ENCODE data around the gene BPIFB3.
"Not testable (repeated sequence)": the region's sequence is repeated elsewhere in the genome, so short reads cannot be mapped to it uniquely, and the experiment has no call there.

BPIFB3 gene

DNA sequence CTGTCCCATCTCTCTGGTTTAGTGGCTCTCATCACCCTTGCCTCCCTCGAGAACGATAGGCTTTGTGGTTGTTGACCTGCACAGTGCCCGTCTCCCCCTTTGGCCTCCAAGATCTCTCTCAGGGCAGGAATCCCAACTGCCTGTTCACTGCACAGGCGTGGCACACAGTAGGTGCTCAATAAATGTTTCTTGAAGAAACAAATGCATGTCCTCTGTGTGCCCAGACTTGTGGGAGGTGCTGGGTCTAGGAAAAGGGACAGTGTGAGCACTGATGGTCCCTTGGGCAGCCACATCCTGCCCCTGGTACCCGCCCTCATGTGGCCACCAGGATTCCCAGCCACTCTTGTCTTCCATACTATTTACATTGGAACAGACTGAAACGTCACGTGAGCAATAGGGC, 24.8 kb upstream of the BPIFB3 start:
- DNase-seq = no peak

DNA sequence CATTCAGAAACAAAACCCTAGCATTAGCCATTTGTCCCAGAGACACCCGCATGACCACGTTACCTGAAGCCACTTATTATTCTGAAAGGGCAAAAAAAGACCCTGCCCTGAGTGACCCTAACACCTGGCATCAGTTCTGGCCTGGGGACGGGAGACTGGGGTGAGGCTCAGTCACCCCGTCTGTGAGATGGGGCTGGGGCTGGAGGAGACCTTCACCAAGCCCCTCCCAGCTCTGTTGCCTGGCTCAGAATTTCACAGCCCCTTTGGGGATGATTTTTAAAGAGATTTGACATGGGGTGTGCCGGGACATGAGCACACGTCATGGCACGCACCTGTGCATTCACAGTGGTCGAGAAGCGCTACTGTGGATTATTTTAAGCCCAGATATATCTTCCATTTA, 23.6 kb upstream of the BPIFB3 start:
- no peak for DNase-seq

DNA sequence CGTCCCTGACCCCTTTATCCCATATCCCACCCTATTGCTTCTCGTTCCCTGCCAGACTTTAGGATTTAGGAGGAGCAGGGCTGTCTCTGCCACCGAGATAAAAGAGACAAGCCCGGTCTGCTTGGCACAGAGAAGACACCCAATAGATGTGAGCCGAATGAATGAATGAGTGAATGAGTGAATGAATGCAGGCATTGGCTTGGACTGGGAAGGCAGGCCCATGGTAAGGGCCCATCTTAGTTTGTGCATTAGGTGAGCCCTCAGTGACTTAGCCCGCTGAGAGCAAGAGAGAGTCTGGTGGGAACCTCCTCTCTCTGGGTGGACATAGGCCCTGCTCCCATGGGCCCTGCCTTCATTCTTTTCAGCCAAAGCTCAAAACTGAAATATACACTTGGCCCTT, 23.1 kb upstream of the BPIFB3 start:
- no peak for DNase-seq

GRCh38 chr20:33031531-33031930, 22.2 kb upstream of the BPIFB3 start, which contains the start of gene BPIFB6:
Gene BPIFB6 (plus strand): TSS chr20:33031648. CDS start chr20:33031648, 0 bp downstream.
- DNase-seq = no peak

DNA sequence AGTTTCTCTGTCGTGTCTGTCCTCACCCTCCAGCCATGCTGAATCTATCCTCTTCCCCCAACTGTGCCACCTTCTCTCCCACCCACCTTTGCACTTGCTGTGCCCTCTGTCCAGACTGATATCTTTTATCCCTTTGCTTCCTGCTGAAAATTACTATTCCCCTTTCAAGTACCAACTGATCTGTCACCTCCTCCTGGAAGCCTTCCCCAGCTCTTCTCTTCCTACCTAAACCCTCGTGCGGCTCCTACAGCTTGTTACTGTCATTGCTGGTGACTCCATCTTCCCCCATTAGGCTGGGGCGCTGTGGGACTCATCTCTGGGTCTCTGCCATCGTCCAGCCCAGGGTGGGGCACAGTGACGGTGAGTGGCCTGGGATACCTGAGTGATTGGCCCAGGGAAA, 21.1 kb upstream of the BPIFB3 start:
- no peak for DNase-seq

DNA sequence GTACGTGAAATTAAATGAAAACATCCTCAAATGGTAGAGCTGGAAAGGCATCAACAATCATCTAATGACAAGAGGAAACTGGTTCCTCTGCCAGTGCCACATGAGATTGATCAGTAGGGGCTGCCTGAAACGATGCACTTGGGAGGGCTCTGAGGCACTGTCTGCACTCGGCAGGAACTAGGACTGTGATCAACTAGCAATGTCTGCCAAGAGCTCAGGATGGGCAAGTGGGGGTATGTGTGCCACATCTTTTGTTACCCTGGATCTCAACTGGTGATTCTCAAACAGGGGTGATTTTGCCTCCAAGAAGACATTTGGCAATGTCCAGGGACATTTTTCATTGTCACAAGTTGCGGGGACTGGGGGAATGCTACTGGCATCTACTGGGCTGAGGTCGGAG, 20.3 kb upstream of the BPIFB3 start:
- DNase-seq = no peak

DNA sequence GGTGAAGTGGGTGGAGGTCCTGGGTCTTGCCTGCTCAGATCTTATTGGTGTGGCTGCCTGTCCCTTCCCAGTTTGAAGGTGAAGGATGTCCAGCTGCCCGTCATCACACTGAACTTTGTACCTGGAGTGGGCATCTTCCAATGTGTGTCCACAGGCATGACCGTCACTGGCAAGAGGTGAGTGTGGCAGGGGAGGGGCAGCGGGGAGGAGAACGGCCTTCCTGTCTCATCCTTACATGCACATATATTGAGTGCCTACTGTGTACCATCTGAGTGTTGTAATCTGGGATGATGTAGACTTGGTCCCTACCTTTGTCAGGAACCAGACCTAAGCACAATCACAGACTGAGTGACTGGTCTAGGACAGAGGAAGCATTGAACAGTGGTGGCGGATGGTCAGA, 19.6 kb upstream of the BPIFB3 start:
- no peak for DNase-seq

DNA sequence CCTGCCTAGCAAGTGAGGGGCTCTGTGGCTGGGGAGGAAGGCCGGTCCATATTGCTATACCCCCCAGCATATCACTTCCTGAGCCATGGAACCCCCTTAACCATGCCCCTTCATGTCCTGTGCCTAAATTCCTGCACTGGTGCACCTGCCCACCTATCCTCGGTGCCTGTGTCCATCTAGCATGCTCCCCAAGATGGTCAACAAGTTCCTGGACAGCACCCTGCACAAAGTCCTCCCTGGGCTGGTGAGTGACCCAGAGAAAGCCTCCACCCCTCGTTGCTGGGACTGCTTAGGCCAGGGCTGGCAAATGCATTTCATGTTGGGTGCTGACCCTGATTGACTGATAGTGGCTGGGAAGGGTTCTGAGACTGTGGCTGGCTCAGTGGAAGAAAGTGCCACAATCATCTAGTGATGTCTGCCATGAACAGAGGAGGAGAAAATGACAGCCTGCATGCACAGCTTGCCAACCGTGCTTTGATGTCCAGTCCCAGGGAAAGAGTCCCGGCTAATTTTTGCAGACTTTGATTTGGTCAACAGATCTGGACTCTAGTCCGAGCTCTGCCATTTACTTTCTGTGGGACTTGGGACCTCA, 18.7 kb upstream of the BPIFB3 start:
- no peak for DNase-seq

DNA sequence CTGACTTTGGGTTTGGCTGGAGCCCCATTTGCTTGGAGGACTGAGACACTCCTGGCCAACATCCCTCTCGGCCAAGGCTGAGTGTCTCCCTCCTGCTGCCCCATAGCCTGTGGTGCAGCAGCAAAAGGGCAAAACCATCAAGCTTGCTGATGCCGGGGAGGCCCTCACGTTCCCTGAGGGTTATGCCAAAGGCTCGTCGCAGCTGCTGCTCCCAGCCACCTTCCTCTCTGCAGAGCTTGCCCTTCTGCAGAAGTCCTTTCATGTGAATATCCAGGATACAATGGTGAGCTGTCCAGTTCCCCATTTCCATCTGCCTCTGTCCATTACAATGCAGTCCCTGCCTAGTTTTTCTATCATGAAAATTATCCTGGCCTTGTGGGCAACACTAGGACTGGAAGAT, 16.2 kb upstream of the BPIFB3 start:
- DNase-seq = no peak

- DNase-seq = no peak
Observed at GRCh38 chr20:33038243-33038642, 15.5 kb upstream of the BPIFB3 start.

- DNase-seq = no peak
Observed at GRCh38 chr20:33042430-33042829, 11.3 kb upstream of the BPIFB3 start.

DNA sequence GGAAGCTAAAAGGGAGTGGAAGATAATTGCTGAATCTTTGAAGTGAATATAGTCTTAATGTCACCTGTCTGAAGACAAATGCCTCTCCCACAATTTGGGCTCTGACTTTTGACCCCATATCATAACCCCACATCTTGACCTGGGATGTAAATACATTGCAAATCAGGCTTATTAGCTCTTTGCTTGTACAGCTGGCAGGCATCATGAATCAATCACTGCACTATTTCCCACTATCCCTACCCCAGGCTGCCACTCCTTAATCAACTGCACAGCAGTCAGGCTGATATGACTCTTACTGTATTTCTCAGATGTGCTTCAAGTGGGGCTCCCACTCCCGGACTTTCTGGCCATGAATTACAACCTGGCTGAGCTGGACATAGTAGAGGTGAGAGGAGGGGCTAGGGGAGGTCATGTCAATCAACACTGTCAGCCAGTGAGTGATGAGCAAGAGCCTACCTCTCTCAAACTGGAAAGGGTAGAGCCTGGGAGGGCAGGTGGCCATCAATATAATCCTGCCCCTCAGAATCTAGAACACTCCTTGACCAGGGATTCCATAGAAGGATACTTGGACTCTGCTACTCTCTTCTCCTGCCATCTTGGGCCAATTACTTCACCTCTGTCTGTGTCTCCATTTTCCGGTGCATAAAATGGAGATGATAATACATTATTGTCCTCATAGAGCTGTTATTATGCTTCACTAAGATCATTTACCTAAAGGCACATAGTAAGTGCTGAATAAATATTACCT, 10.5 kb upstream of the BPIFB3 start:
- DNase-seq = no peak

- no peak for DNase-seq
Observed at GRCh38 chr20:33043731-33044181, 9.9 kb upstream of the BPIFB3 start.

- DNase-seq = not testable (repeated sequence)
Observed at GRCh38 chr20:33045129-33045721, 8.5 kb upstream of the BPIFB3 start.

DNA sequence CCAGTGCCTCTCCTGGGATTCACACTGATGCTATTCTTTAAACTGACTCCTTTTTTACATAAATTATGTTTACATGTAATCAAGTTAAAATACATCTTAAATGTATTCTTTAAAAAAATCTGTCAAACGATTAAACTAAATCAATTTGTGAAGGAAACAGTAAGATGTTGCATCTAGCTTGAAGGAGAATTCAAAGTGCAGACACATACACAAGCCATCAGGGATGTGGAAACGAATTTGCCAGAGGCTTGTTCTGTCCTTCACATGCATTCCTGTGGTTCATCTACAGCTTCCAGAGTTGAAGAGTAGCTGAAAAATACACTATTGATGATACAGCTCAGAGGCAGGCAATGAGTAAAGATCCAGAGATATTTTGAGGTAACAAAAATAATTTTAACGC, 7.3 kb upstream of the BPIFB3 start:
- DNase-seq = no peak

DNA sequence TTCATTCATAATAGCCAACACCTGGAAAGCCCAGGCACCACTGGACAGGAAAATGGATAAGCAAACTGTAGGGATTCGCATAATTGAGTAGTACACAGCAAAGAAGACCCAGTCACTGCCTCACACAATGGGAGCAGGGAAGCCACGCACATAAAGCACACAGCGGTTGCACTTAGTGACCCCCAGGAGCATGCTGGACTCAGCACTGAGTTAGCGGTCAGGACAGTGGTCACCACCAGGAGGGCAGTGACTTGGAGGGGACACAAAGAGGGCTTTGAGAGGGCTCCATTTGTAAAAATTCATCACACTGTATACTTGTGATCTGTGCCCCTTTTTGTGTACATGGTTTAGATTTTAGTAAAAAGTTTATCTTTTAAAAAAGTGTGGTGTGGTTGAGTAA, 2.4 kb upstream of the BPIFB3 start:
- DNase-seq = no peak

GRCh38 chr20:33054381-33054780, 678 bp downstream of the BPIFB3 start:
- no peak for DNase-seq

DNA sequence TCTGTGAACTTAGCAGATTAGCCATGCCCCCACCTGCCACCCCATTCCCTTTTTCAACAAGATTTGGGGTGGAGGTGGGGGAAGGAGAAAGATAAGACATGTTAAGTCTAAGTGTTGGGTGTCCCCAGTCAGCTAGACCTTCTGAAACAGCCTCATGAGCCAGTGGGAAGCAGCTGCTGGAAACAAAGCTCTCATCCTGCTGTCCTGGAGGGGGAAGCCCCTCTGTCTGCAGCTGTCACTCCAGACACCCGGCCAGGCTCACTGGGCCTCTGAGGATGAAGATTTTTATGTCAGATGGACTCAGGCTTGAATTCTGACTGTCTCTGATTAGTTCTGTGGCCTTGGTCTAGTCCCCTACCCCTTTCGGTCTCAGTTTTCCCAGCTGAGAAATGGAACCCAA, 1.1 kb downstream of the BPIFB3 start:
- no peak for DNase-seq

GRCh38 chr20:33059136-33059535, 5.4 kb downstream of the BPIFB3 start:
- no peak for DNase-seq

- no peak for DNase-seq
Observed at GRCh38 chr20:33059741-33060390, 6.2 kb downstream of the BPIFB3 start.

GRCh38 chr20:33061658-33062028, 7.9 kb downstream of the BPIFB3 start:
- no peak for DNase-seq

- DNase-seq = no peak
Observed at GRCh38 chr20:33062105-33062824, 8.6 kb downstream of the BPIFB3 start.

DNA sequence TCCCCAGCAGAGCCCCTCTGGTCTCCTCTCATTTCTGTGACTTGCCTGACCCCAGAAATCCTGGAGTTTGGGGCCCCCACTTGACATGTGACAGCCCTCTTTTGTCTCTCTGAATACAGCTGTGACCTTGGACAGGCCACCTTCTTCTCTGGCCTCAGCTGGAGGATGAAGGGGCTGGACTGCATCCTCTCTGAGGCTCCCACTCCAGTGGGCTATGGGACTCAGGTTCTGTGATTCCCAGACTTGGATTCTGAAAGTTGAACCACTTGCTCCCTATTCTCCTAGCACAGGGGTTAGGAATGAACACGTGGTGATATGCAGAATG, 9.1 kb downstream of the BPIFB3 start:
- DNase-seq = no peak

Data from T1000 (cell line).